Keratinocyte (primary cell): Measurements from ENCODE around the gene XCL1. TPM values are rescaled to one million over a fixed set of nuclear protein-coding genes. Genes with fewer than 3 reads are reported as not detected.

Experiments used
- DNase-seq: peaks from one replicate; pipeline ENCODE4 v3.0.0-alpha.2; 2011; ENCODE audit warnings: low read depth, missing footprints, low spot score
- FAIRE-seq: peaks from 2 replicates; lab custom pipeline; 2011; peaks lifted over from hg19 to GRCh38; lab: Jason Lieb, UNC
- H2AFZ ChIP-seq: 2 replicates; pipeline ENCODE4 v1.6.0; 2012; ENCODE audit warnings: low read length, control low read depth, inconsistent platforms; ENCODE audit not compliant: control insufficient read depth
- H3K27ac ChIP-seq: 2 replicates; pipeline ENCODE4 v1.5.1; 2011; ENCODE audit warnings: low read length; ENCODE audit not compliant: control insufficient read depth, insufficient read depth
- H3K27me3 ChIP-seq: 3 replicates; pipeline ENCODE4 v1.6.0; 2011; ENCODE audit warnings: low read length; ENCODE audit not compliant: control insufficient read depth, insufficient read depth; ENCODE audit errors: extremely low read depth
- H3K36me3 ChIP-seq, 2 experiments: 2 replicates in 1 of 2; 3 replicates in 1 of 2; pipeline ENCODE4 v1.5.1; 2011; ENCODE audit warnings: low read length in 2 of 2, mild to moderate bottlenecking in 1 of 2; ENCODE audit not compliant: control insufficient read depth in 2 of 2, insufficient read depth in 2 of 2; ENCODE audit errors: extremely low read depth in 1 of 2
- H3K4me1 ChIP-seq: 3 replicates; pipeline ENCODE4 v1.5.1; 2011; ENCODE audit warnings: low read length; ENCODE audit not compliant: control insufficient read depth, insufficient read depth; ENCODE audit errors: extremely low read depth
- H3K4me2 ChIP-seq: 3 replicates; pipeline ENCODE4 v1.6.0; 2011; ENCODE audit warnings: low read depth, low read length; ENCODE audit not compliant: control insufficient read depth, insufficient read depth; ENCODE audit errors: extremely low read depth
- H3K4me3 ChIP-seq, 3 experiments: fragments of 200-600 bp in 1 of 3; sonication (generic) in 1 of 3; 2 replicates in 2 of 3; 3 replicates in 1 of 3; pipeline ENCODE4 v1.5.1; 2011 to 2016; ENCODE audit warnings: low read length in 3 of 3, mild to moderate bottlenecking in 3 of 3, control low read depth in 2 of 3, inconsistent platforms in 1 of 3, low read depth in 1 of 3, mixed read lengths in 1 of 3, mixed run types in 1 of 3, moderate library complexity in 1 of 3; ENCODE audit not compliant: control insufficient read depth in 2 of 3, insufficient read depth in 2 of 3; ENCODE audit errors: extremely low read depth in 1 of 3
- H3K79me2 ChIP-seq: 2 replicates; pipeline ENCODE4 v1.6.0; 2012; ENCODE audit warnings: low read length; ENCODE audit not compliant: control insufficient read depth, insufficient read depth
- H3K9ac ChIP-seq: 3 replicates; pipeline ENCODE4 v1.6.0; 2011; ENCODE audit warnings: low read length; ENCODE audit not compliant: control insufficient read depth, insufficient read depth; ENCODE audit errors: extremely low read depth
- H3K9me1 ChIP-seq: 3 replicates; pipeline ENCODE4 v1.6.0; 2011; ENCODE audit warnings: low read length; ENCODE audit not compliant: control insufficient read depth, insufficient read depth; ENCODE audit errors: extremely low read depth
- H3K9me3 ChIP-seq: 2 replicates; pipeline ENCODE4 v1.5.1; 2012; ENCODE audit warnings: low read depth, low read length; ENCODE audit not compliant: control insufficient read depth
- H4K20me1 ChIP-seq: 3 replicates; pipeline ENCODE4 v1.6.0; 2011; ENCODE audit warnings: low read length; ENCODE audit not compliant: control insufficient read depth, insufficient read depth; ENCODE audit errors: extremely low read depth
- CTCF ChIP-seq, 3 experiments: IDR thresholded peaks in 1 of 3; conservative IDR thresholded peaks in 1 of 3; optimal IDR thresholded peaks in 1 of 3; 2 replicates in 2 of 3; 3 replicates in 1 of 3; pipeline versions ENCODE3 to v1.5.1; 2011; ENCODE audit warnings: low read length in 3 of 3, mild to moderate bottlenecking in 3 of 3, moderate library complexity in 2 of 3, control low read depth in 1 of 3, inconsistent platforms in 1 of 3; ENCODE audit not compliant: insufficient read depth in 2 of 3; ENCODE audit errors: extremely low read depth in 1 of 3
- EZH2 ChIP-seq: IDR thresholded peaks from one replicate; pipeline ENCODE4 v1.6.1; 2012; ENCODE audit warnings: inconsistent platforms, mild to moderate bottlenecking, low read length, moderate library complexity
- dilution Hi-C: fragments of 300-500 bp; cut with MboI; formaldehyde crosslinking; loops from one replicate; pipeline ENCODE4 v1.7.0; 2020; ENCODE audit warnings: low sequenced_read_pairs; ENCODE audit not compliant: extremely low pct_ligation_motif_present
- polyA plus RNA-seq, 5 experiments: library from polyadenylated mRNA; depleted of rRNA in 3 of 5; stranded (reverse) in 3 of 5; stranded (forward) in 1 of 5; unstranded in 1 of 5; fragments of >200 nt; gene quantifications; 1 replicate in 1 of 5; 2 replicates in 3 of 5; 3 replicates in 1 of 5; pipeline versions ENCODE4 v1.2.1 to v1.2.3, GENCODE V29; 2011 to 2012; ENCODE audit warnings: missing spikeins in 2 of 5, low read depth in 1 of 5, low replicate concordance in 1 of 5

XCL1 gene
- polyA plus RNA-seq, 1 donor (not counting 4 experiments of a cell fraction or from before 2014, with no cell fraction given), result 0.18 TPM

- Histone ChIP-seq H3K27ac (no peak overlapping the region), H3K4me3 (no peak overlapping the region), H3K36me3 (no peaks in the 10 kb centered on the region), H3K4me2 (no peak overlapping the region), H3K9ac (no peak overlapping the region), H3K9me1 (no peaks in the 10 kb centered on the region), H3K9me3 (no peaks in the 10 kb centered on the region), H2AFZ (no peak overlapping the region), H3K27me3 (peaks cover 4% of the 10 kb centered on the region), H3K4me1 (no peaks in the 10 kb centered on the region), H4K20me1 (no peaks in the 10 kb centered on the region), H3K79me2 (no peaks in the 10 kb centered on the region)
- TF ChIP-seq CTCF (optimal IDR thresholded peaks at IDR 0.05 in 1 of 3, IDR thresholded peaks at IDR 0.05 in 1 of 3, conservative IDR thresholded peaks at IDR 0.05 in 1 of 3; ENCODE audit: extremely low read depth in 1 of 3, insufficient read depth in 2 of 3, low read length in 3 of 3) (no peak), EZH2 (no peak)
- no peak for FAIRE-seq
- dilution Hi-C loops, result no loop called here
- DNase-seq, result no peak
These were observed 8.1 kb upstream of the XCL1 start for GRCh38 chr1:168568346-168568745.

- Histone ChIP-seq H3K9me1 (no peaks in the 10 kb centered on the region), H3K27me3 (peaks cover 4% of the 10 kb centered on the region), H3K27ac (no peak overlapping the region), H4K20me1 (no peaks in the 10 kb centered on the region), H3K9me3 (no peaks in the 10 kb centered on the region), H3K36me3 (no peaks in the 10 kb centered on the region), H2AFZ (no peak overlapping the region), H3K4me1 (no peaks in the 10 kb centered on the region), H3K9ac (no peak overlapping the region), H3K79me2 (no peaks in the 10 kb centered on the region), H3K4me2 (no peak overlapping the region), H3K4me3 (no peak overlapping the region)
- DNase-seq (no peak), FAIRE-seq (no peak)
- dilution Hi-C loops, result no loop called here
- no peak for TF ChIP-seq CTCF (optimal IDR thresholded peaks at IDR 0.05 in 1 of 3, IDR thresholded peaks at IDR 0.05 in 1 of 3, conservative IDR thresholded peaks at IDR 0.05 in 1 of 3; ENCODE audit: extremely low read depth in 1 of 3, insufficient read depth in 2 of 3, low read length in 3 of 3)
- no peak for TF ChIP-seq EZH2
These were observed 5.8 kb upstream of the XCL1 start for GRCh38 chr1:168570652-168571051.
